HG02610 (cell line): ENCODE measurements around the gene DPPA4.

Source experiments
- ATAC-seq: cut with Tn5 transposase; IDR thresholded peaks from one replicate; pipeline ENCODE4 v1.9.1; 2021; ENCODE audit warnings: mild to moderate bottlenecking, moderate library complexity; ENCODE audit not compliant: unreplicated experiment

The DPPA4 gene

GRCh38 chr3:109339714-109340648, 2.6 kb upstream of the DPPA4 start:
- no peak for ATAC-seq

GRCh38 chr3:109339197-109339596, 1.9 kb upstream of the DPPA4 start:
- ATAC-seq: no peak

GRCh38 chr3:109338322-109338721, 976 bp upstream of the DPPA4 start:
- no peak for ATAC-seq

- ATAC-seq: no peak
Measured at GRCh38 chr3:109336291-109336861, 970 bp downstream of the DPPA4 start.

- no peak for ATAC-seq
Measured at GRCh38 chr3:109334572-109334971, 2.8 kb downstream of the DPPA4 start.

- no peak for ATAC-seq
Measured at GRCh38 chr3:109331692-109332091, 5.7 kb downstream of the DPPA4 start.

GRCh38 chr3:109330405-109330804, 6.9 kb downstream of the DPPA4 start:
- ATAC-seq: no peak

GRCh38 chr3:109328202-109328601, 9.1 kb downstream of the DPPA4 start:
- ATAC-seq: no peak

- no peak for ATAC-seq
Measured at GRCh38 chr3:109325657-109326056, 11.7 kb downstream of the DPPA4 start.

- ATAC-seq: no peak
Measured at GRCh38 chr3:109325109-109325508, 12.2 kb downstream of the DPPA4 start.

- no peak for ATAC-seq
Measured at GRCh38 chr3:109316162-109316730, 21.1 kb downstream of the DPPA4 start, which contains the start of gene DPPA2. TSS of gene DPPA2 (minus strand) at chr3:109316517. CDS start at chr3:109314542, 1,975 bp downstream.

- ATAC-seq: no peak
Measured at GRCh38 chr3:109313061-109313460, 24.3 kb downstream of the DPPA4 start.

GRCh38 chr3:109297496-109297895, 39.9 kb downstream of the DPPA4 start:
- ATAC-seq: no peak

GRCh38 chr3:109284071-109284470, 53.3 kb downstream of the DPPA4 start:
- ATAC-seq: no peak

- ATAC-seq: no peak
Measured at GRCh38 chr3:109278546-109278945, 58.8 kb downstream of the DPPA4 start.

GRCh38 chr3:109278141-109278540, 59.2 kb downstream of the DPPA4 start:
- ATAC-seq: no peak
